Measurements from ENCODE around the gene PDHB. TPM values are rescaled to one million over a fixed set of nuclear protein-coding genes. Genes with fewer than 3 reads are reported as not detected.

Gene PDHB
- polyA plus RNA-seq, 3 donors = 30.5 to 125 (median 112) TPM

GRCh38 chr3:58379351-58380073 lies 54.1 kb downstream of the PDHB start:
- WGBS (ENCODE audit: insufficient coverage) = 100% methylated on average over 2 of the region's 4 CpGs
- no peaks in the 10 kb centered on the region for H3K27me3 ChIP-seq (ENCODE audit: control insufficient read depth in 2 of 2, insufficient read depth in 2 of 2, low read length in 2 of 2)
- no peak for DNase-seq
- peaks cover 3% of the 10 kb centered on the region for H3K4me1 Mint-ChIP-seq
- no peaks in the 10 kb centered on the region for H3K27me3 Mint-ChIP-seq (ENCODE audit: low read depth in 3 of 3)
- no peaks in the 10 kb centered on the region for H3K4me1 ChIP-seq (ENCODE audit: control insufficient read depth in 1 of 2, insufficient read depth in 2 of 2, low read length in 2 of 2)
- intact Hi-C loops (cut with micrococcal nuclease) = no loop called here
- no peak overlapping the region for H3K9ac ChIP-seq (ENCODE audit: insufficient read depth, low read length, poor library complexity, severe bottlenecking)
- H2AFZ ChIP-seq (ENCODE audit: insufficient read depth, low read depth, low read length, poor library complexity, severe bottlenecking) = no peak overlapping the region
- no peak overlapping the region for H3K4me3 Mint-ChIP-seq
- TF ChIP-seq, protein P1, sequence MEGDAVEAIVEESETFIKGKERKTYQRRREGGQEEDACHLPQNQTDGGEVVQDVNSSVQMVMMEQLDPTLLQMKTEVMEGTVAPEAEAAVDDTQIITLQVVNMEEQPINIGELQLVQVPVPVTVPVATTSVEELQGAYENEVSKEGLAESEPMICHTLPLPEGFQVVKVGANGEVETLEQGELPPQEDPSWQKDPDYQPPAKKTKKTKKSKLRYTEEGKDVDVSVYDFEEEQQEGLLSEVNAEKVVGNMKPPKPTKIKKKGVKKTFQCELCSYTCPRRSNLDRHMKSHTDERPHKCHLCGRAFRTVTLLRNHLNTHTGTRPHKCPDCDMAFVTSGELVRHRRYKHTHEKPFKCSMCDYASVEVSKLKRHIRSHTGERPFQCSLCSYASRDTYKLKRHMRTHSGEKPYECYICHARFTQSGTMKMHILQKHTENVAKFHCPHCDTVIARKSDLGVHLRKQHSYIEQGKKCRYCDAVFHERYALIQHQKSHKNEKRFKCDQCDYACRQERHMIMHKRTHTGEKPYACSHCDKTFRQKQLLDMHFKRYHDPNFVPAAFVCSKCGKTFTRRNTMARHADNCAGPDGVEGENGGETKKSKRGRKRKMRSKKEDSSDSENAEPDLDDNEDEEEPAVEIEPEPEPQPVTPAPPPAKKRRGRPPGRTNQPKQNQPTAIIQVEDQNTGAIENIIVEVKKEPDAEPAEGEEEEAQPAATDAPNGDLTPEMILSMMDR (IDR thresholded peaks at IDR 0.05) = no peak
- peaks cover 57% of the 10 kb centered on the region for H3K79me2 ChIP-seq (ENCODE audit: insufficient read depth, low read length)
- H3K36me3 ChIP-seq (replicated peaks in 1 of 2; ENCODE audit: control insufficient read depth in 1 of 2, insufficient read depth in 2 of 2, low read length in 2 of 2) = peaks cover 24 to 74% of the 10 kb centered on the region in 2 donors
- peak overlapping the region in 4 of 7 donors; percentile 14 to 64 (median 19) for H3K27ac Mint-ChIP-seq
- H3K4me2 ChIP-seq (replicated peaks; ENCODE audit: extremely low read depth, low read length, poor library complexity, severe bottlenecking) = no peak overlapping the region
- H3K36me3 Mint-ChIP-seq = peaks cover 43 to 67% of the 10 kb centered on the region in 2 donors
- H4K20me1 ChIP-seq (ENCODE audit: insufficient read depth, low read length) = peaks cover 20% of the 10 kb centered on the region
- H3K4me3 ChIP-seq (replicated peaks in 1 of 3; ENCODE audit: low read depth in 2 of 3, low read length in 3 of 3) = no peak overlapping the region
- H3K9me3 Mint-ChIP-seq = no peaks in the 10 kb centered on the region
- H3K9me3 ChIP-seq (replicated peaks in 1 of 2; ENCODE audit: control insufficient read depth in 1 of 2, insufficient read depth in 1 of 2, low read length in 2 of 2) = no peaks in the 10 kb centered on the region
- peak overlapping the region in 1 of 2 donors; percentile 4 for H3K27ac ChIP-seq (ENCODE audit: low read depth in 1 of 2, low read length in 2 of 2)

DNA sequence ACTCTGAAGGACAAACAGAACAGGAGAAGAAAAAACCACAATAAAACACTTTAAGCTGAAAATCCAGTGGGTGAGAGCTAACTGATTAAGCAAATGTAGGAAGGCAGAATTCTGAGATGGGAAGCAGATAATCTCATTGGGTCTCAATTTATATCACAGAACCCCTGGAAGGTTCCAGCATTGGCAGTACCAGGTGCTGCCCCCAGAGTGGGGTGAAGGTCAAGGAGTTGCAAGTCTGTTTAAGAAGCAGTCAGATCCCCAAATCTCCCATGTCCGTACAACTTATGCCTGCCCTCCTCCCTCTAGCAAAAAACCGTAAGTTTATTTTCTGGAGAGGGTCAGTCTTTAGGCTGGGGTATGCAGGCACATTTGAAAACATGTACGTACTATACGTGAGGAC lies 55.9 kb downstream of the PDHB start:
- Histone ChIP-seq H2AFZ (ENCODE audit: insufficient read depth, low read depth, low read length, poor library complexity, severe bottlenecking) (no peak overlapping the region), H3K27me3 (ENCODE audit: control insufficient read depth in 2 of 2, insufficient read depth in 2 of 2, low read length in 2 of 2) (no peaks in the 10 kb centered on the region), H3K27ac (ENCODE audit: low read depth in 1 of 2, low read length in 2 of 2) (no peak overlapping the region), H3K36me3 (replicated peaks in 1 of 2; ENCODE audit: control insufficient read depth in 1 of 2, insufficient read depth in 2 of 2, low read length in 2 of 2) (peaks cover 12 to 73% of the 10 kb centered on the region in 2 donors), H3K9ac (ENCODE audit: insufficient read depth, low read length, poor library complexity, severe bottlenecking) (no peak overlapping the region), H3K4me2 (replicated peaks; ENCODE audit: extremely low read depth, low read length, poor library complexity, severe bottlenecking) (no peak overlapping the region), H3K9me3 (replicated peaks in 1 of 2; ENCODE audit: control insufficient read depth in 1 of 2, insufficient read depth in 1 of 2, low read length in 2 of 2) (no peaks in the 10 kb centered on the region), H4K20me1 (ENCODE audit: insufficient read depth, low read length) (peaks cover 18% of the 10 kb centered on the region), H3K4me1 (ENCODE audit: control insufficient read depth in 1 of 2, insufficient read depth in 2 of 2, low read length in 2 of 2) (no peaks in the 10 kb centered on the region), H3K4me3 (replicated peaks in 1 of 3; ENCODE audit: low read depth in 2 of 3, low read length in 3 of 3) (no peak overlapping the region), H3K79me2 (ENCODE audit: insufficient read depth, low read length) (peaks cover 61% of the 10 kb centered on the region)
- WGBS (ENCODE audit: insufficient coverage) = no CpG with 5 or more reads among the region's 4 CpGs
- Mint-ChIP-seq H3K4me3 (no peak overlapping the region), H3K9me3 (no peaks in the 10 kb centered on the region), H3K36me3 (peaks cover 37 to 69% of the 10 kb centered on the region in 2 donors), H3K4me1 (peaks cover 6% of the 10 kb centered on the region), H3K27ac (peak overlapping the region in 3 of 7 donors; percentile 14 to 21 (median 18)), H3K27me3 (ENCODE audit: low read depth in 3 of 3) (no peaks in the 10 kb centered on the region)
- TF ChIP-seq, protein P1 (IDR thresholded peaks at IDR 0.05) = no peak
- intact Hi-C loops (cut with micrococcal nuclease) = no loop called here
- DNase-seq = no peak

Other genes starting within 250 kb of the PDHB start
- gene DNASE1L3, start 222.9 kb downstream of the PDHB start, polyA plus RNA-seq = under 1 TPM in 1 of 3 donors, not detected in 2; 0.19 TPM
- gene ABHD6, start 196.0 kb downstream of the PDHB start, polyA plus RNA-seq = 10 to 100 TPM in 1 of 3 donors, 1 to 10 TPM in 2; 7.3 to 11.6 (median 9.0) TPM
- gene RPP14, start 127.6 kb downstream of the PDHB start, polyA plus RNA-seq = 1 to 10 TPM; 3.5 to 8.8 (median 6.6) TPM
- gene HTD2, start 127.3 kb downstream of the PDHB start, polyA plus RNA-seq = 10 to 100 TPM in 2 of 3 donors, 1 to 10 TPM in 1; 4.5 to 17.3 (median 10.5) TPM
- gene PXK, start 100.9 kb downstream of the PDHB start, polyA plus RNA-seq = 10 to 100 TPM; 31.5 to 54.0 (median 52.9) TPM
- 10 to 100 TPM; 11.3 to 18.9 (median 11.9) TPM for gene KCTD6, start 58.3 kb upstream of the PDHB start, polyA plus RNA-seq
- gene ACOX2, start 103.4 kb upstream of the PDHB start, polyA plus RNA-seq = 1 to 10 TPM; 2.4 to 2.5 (median 2.4) TPM
- gene FAM107A, start 143.6 kb upstream of the PDHB start, polyA plus RNA-seq = not detected
- gene FAM3D, start 232.9 kb upstream of the PDHB start, polyA plus RNA-seq = 1 to 10 TPM in 1 of 3 donors, under 1 TPM in 2; 0.28 to 1.9 (median 0.71) TPM